Fibroblast of the aortic adventitia (primary cell): Measurements from ENCODE around the gene CACNA2D3. TPM values are rescaled to one million over a fixed set of nuclear protein-coding genes. Genes with fewer than 3 reads are reported as not detected.

Source experiments
- DNase-seq: peaks from one replicate; pipeline ENCODE4 v3.0.0-alpha.2; 2010; ENCODE audit warnings: low read depth
- H3K4me3 ChIP-seq: 2 replicates; pipeline ENCODE4 v1.5.1; 2011; ENCODE audit warnings: low read depth, mild to moderate bottlenecking, control low read depth, low read length, moderate library complexity
- total RNA-seq: library from RNA; depleted of rRNA; stranded (reverse); fragments of >200 nt; gene quantifications from 2 replicates; pipeline ENCODE4 v1.2.3, GENCODE V29; 2012; ENCODE audit warnings: low replicate concordance
- TF ChIP-seq, protein P1 (sequence below): IDR thresholded peaks from 2 replicates; pipeline ENCODE4 v1.5.1; 2011; ENCODE audit warnings: mild to moderate bottlenecking, low read length, control low read depth, inconsistent platforms; ENCODE audit not compliant: insufficient read depth

The CACNA2D3 gene
- total RNA-seq, 1 donor: 0.45 TPM

DNA sequence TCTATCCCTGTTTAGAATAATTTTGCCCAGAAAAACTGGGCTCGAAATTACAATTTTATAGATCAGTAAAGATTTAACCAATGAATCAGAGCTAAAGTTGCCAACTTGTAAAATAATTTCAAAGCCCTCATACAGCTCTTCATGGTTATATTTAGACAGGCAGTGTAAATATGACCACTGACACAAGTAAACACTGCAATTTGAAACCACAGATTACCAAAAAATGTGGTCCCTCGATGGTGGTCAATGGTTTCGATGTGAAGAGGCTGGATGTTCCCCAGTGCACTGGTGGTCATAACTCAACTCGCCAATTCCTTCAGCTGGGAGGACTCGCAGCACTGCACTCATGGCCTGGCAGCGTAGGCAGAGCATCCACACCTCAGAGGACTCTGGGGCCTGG is 776.9 kb downstream of the CACNA2D3 start:
- DNase-seq: no peak
- TF ChIP-seq, protein P1, sequence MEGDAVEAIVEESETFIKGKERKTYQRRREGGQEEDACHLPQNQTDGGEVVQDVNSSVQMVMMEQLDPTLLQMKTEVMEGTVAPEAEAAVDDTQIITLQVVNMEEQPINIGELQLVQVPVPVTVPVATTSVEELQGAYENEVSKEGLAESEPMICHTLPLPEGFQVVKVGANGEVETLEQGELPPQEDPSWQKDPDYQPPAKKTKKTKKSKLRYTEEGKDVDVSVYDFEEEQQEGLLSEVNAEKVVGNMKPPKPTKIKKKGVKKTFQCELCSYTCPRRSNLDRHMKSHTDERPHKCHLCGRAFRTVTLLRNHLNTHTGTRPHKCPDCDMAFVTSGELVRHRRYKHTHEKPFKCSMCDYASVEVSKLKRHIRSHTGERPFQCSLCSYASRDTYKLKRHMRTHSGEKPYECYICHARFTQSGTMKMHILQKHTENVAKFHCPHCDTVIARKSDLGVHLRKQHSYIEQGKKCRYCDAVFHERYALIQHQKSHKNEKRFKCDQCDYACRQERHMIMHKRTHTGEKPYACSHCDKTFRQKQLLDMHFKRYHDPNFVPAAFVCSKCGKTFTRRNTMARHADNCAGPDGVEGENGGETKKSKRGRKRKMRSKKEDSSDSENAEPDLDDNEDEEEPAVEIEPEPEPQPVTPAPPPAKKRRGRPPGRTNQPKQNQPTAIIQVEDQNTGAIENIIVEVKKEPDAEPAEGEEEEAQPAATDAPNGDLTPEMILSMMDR: no peak
- no peak overlapping the region for H3K4me3 ChIP-seq

DNA sequence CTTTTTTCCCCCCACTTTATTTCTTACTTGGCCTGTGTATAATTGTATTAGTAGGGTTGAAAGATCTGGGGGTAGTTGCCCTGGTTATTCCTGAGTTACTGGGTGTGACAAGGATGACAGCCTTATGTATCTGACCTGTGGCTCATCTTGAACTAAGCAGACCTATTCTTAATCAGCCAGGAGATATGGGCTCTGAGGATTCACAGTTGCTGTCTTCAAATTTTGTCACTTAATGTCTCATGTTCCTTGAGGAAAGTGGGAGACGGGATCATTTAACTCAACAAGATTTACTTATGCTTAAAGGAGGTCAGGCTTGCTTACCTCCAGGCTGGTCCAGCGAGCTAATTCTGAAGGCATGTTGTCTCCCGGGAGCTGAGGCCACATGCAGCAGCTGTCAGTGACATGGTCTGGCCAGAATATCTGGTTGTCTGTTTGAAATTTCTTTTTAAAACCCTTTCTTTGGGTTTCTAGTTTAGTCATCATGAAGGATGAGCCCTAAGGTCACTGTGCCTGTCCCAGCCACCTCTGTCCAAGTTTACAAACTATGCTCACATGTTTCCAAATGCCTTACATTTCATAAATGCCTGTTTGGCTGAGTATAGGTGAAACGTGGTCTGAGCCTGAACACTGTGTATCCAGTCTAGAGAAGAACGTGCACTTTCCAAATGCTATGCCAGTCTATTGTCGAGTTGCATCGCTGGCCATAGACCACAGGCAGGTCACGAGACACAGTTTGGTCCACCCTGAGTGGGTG is 778.7 kb downstream of the CACNA2D3 start:
- TF ChIP-seq, protein P1: no peak
- no peak for DNase-seq
- H3K4me3 ChIP-seq: no peak overlapping the region

DNA sequence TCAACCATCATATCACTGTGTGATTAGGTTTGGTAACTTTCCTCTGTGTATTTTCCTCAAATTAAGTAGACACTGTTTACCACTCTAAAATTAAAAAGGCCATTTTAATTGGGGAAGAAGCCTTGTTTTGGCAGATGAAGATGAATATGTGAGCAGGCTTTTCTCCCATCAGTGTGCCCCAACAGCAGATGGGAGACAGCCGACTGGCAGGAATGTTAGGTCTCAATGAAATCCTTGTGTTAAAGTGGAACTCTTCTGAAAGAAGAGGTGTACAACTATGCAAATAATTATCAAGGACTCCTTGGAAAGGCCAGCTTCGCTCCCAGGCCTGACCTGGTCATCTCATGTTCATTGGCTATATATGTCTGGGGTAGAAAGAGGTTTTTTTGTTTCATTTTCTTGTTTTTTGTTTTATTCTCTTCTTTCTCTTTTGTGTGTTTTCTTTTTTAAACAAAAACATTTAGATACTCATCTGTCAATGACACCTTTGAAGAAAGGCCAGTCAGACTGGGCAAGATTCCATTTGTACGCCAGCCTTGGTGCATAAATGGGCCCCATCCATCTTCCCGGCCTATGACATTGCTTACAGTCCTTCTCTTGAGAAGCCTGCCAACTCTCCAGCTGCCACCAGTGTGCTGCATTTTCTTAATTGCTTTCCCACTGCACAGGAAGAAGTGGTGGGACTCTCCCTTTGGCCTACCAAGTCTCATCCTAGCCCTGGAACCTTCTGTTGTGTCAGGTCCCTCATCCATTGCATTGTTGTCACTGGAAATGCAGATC is 779.7 kb downstream of the CACNA2D3 start:
- no peak for DNase-seq
- TF ChIP-seq, protein P1: no peak
- H3K4me3 ChIP-seq: no peak overlapping the region

DNA sequence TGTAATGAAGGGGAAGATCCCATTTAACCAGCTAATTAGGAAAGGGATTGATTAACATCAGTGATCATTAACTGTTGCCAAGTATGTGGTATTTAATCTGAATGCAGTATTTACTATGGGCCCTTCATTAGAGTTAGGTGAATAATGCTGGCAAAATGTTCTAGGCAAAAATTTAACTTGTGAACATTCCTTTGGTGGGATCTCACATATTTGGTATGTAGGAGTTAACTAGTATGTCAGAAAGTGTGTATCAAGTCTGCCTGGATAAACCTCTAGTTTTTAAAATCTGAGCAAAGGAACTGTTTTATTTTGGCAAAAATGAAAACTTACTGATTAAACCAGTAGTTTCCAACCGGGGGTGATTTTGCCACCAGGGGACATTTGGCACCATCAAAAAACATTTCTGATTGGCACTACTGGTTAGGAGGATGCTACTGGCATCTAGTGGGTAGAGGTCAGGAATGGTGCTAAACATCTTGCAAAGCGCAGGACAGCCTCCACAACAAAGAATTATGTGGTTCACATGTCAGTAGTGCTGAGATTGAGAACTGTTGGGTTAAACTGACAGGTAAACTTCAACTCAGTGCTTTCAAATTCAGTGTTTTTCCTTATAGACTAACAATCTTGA is 783.0 kb downstream of the CACNA2D3 start:
- DNase-seq: peak; percentile 32
- TF ChIP-seq, protein P1: no peak
- H3K4me3 ChIP-seq: no peak overlapping the region

DNA sequence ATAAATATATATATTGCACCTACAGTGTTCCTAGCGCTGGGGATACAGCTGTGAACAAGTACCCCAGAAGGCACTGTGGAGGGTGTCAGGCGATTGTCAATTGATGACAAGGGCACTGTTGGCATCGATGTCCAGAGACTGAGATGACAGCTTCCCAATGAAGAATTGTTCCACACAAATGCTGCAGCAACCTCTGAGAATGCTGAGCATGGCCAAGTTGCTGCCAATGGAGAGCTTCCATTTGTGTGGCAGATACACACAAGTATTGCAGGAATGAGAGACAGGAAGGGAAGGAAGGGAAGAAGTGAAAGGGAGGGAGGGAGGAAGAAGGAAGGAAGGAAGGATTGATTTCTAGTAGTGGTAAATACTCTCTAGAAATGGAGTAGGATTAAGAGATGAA is 783.6 kb downstream of the CACNA2D3 start:
- H3K4me3 ChIP-seq: no peak overlapping the region
- TF ChIP-seq, protein P1: no peak
- no peak for DNase-seq

DNA sequence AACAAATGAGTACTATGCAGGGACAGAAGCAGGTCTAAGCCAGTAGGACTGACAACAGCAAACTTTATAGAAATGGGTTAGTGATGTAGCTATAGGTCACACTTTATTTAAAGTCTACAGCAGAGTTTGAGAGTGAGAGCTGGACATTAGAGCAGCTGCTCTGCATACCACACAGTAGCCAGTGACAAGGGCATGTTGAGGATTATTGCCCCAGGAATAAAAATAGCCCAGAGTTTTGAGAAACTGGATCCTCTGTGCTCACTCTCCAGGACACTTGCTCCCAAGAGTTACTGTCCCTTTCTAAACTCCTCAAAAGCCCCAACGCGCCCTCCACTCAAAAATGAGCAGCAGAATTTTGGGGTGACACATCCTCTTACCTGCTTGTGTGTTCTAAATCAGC is 784.4 kb downstream of the CACNA2D3 start:
- no peak for DNase-seq
- no peak overlapping the region for H3K4me3 ChIP-seq
- TF ChIP-seq, protein P1: no peak
